GM20431 (cell line): ENCODE results near the gene TEX35.

Source experiments
- in situ Hi-C: fragments of 300-500 bp; cut with MseI, MboI; formaldehyde crosslinking; loops from one replicate; pipeline ENCODE4 v1.15.0; 2020; ENCODE audit warnings: low sequenced_read_pairs; ENCODE audit not compliant: unreplicated experiment

TEX35 gene

DNA sequence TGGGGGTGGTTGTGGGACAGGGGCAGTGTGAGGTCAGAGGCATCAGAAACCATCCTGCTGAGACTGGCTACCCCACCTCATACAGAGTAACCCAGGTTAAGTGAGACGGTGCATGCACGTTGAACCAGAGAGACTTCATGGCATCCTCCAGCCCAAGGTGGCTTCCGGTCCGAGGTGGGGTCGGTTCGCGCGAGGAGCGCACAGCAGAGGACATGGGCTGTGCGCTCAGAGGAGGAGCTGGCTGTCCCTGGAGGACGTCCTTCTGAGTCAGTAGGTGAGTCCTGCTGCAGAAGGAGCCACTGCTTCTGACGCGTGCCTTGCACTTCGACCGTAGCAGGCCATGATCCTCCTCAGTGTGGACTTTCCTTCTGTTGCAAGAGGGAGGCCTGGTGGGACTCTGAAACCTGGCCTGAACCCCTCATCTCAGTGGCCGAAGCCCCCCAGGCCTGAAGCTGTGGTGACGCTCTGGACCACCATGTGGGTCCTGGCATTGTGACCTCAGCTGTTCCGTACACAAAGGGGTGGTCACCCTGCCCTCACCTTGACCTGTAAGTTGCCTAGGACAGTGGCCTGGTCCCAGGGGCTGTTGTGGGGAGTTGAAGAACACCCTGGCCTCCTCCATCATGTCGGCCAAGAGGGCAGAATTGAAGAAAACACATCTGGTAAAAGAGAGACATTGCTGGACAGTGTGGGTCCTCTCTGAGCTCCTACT is at the start of gene TEX35:
Gene TEX35 (plus strand): TSS at position 544 of the 712 bp plus-strand sequence. CDS start 80 bp downstream, at position 624.
- in situ Hi-C loops, result loop anchor here (25.0 kb wide), 1 partner anchor 200 kb away; no protein-coding TSS in a partner anchor

- in situ Hi-C loops, result no loop called here
Measured at GRCh38 chr1:178464141-178464540, 48.8 kb upstream of the TEX35 start.

DNA sequence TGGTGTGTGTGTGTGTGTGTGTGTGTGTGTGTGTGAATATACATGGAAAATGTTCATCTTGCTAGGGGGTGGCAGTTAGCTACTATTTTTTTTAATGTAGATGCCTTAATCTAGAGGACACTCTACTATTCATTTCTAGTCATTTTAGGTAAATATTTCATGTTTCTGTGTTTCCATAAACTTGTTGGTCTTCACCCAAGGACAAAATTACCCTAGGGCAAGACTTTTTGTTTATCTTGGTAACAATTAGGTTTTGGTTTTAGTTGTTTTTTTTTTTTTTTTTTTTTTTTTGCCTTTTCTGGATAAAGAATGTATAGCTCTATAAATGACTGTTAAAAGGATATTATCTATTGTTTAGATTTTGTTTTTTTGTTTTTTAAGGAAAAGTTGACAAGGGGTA is 48.3 kb upstream of the TEX35 start:
- in situ Hi-C loops, result no loop called here

GRCh38 chr1:178465011-178465410 is 47.9 kb upstream of the TEX35 start:
- in situ Hi-C loops, result no loop called here

DNA sequence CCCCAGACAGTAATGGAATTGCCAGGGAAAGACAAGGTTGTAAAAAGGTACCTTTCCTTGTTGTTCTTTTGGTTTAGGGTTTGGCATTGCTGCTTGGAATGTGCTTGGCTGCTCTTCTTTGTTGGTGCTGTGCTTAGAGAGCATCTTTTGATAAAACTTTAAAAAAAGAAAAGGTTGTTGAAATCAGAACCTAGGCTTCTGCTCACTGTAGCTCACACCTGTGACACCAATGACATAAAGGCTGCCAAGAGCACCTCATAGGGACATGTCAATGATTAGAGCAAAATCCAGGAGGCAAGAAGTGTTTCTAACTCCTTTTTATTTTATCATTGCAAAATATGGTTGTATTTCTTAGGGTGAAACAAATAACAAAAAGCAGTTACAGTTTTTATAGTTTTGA is 45.1 kb upstream of the TEX35 start:
- in situ Hi-C loops, result no loop called here

DNA sequence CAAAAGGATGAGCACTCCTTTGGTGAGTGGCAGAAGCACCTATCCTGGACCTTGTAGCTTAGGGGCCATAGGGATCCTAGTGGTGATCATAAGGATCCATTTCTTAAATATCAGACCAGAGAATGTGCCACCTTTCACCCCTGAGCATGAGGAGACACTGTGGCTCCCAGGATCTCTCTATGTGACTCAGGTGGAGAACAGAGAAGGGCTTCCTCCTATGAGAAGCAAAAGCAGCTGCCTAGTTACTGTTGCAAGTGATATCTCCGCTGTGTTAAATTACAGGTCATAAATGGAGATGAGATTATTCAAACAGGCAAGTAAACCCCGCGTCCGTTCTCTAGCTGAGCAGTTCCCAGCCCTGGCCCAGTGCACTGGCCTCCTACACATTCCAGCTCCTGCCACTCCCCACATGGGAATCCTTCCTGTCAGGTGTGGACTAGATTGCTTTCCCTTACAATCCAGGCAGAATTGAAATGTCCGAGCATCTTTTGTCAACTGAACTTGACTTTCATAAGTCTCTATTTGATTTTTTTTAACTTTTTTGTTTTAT is 42.4 kb upstream of the TEX35 start:
- in situ Hi-C loops, result no loop called here

- in situ Hi-C loops, result no loop called here
Measured at GRCh38 chr1:178472531-178472930, 40.4 kb upstream of the TEX35 start.

DNA sequence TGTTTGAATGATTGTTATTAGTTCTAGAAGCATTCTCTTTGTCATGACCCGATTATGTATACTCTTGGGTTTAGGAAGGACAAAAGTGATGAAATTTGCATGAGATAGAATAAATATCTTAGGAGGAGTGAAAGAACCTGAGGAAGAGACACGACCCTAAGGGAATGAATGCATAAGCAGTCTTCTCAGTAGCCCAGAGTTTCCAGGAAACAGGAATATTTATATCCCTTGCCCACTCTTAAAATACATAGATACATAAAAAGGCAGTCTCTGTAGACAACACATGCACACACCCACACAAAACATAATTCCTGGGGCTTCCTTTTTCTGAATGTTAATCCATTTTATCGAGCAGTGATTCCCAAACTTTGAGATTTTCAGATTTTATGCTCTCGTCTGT is 35.5 kb upstream of the TEX35 start:
- in situ Hi-C loops, result no loop called here

DNA sequence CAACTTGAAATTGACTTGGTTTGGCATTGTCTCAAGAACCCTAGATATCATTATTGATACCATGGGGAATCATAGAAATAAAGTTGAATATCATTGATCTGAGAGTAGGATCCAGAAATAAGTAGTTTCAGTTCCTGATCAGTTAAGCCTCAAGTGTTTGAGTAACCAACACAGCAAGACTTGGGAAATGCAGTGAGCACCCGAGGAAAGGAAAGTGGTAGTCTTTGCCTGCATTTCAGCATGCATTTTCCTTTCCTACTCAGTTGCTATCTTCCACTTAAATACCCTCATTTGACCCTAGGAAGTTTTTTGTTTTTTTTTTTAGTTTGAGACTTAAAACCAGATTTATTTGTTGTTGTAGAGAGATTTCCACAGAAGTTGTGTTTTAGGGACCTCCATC is 35.1 kb upstream of the TEX35 start:
- in situ Hi-C loops, result no loop called here

- in situ Hi-C loops, result no loop called here
Measured at GRCh38 chr1:178483251-178483957, 29.5 kb upstream of the TEX35 start.

GRCh38 chr1:178484698-178485225 is 28.1 kb upstream of the TEX35 start:
- in situ Hi-C loops, result no loop called here

GRCh38 chr1:178485541-178485981 is 27.3 kb upstream of the TEX35 start:
- in situ Hi-C loops, result no loop called here

- in situ Hi-C loops, result no loop called here
Measured at GRCh38 chr1:178486100-178487069, 26.5 kb upstream of the TEX35 start.

DNA sequence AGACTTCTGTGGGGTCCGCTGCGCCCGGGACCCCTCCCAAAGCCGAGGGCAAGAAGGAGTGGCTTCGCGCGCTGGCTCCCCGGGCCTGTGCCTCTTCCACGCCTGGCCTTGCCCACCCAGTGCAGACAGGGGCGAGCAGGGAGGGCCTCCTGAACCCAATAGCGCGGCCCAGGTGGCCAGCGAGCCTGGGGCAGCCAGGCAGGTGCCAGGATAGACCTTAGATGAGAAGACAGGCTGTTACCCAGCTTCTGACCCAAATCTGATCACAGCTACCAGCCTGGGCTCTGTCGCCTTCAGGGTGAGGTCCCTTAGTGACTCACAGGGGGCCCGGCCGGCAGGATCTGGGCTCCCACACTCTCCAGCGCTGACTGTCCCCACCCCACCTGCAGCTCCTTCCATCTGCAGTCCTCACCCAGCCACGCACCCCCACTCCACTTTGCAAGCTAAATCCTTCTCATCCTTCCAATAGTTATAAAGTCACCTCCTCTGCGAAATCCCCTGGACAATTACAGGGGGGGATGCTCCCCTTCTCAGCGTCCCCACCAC is 25.8 kb upstream of the TEX35 start:
- in situ Hi-C loops, result no loop called here

DNA sequence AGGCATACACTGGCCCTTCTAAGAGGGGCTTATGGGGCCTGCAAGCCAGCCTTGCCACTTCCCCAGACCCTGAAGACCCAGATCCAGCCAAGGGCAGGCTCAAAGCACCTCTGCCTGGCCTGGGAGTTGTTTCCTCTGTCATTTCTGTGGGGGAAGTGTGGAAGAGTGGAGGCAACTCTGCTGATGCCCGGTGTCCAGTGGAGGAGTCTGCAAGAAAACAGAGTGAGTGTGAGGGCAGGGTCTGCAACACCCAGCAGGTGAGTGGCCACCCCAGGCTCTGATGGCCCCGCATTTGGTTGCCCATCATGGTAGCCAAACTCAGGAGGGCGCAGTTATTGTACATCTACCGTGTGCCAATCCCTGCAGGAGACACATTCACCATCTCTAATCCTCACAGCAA is 24.5 kb upstream of the TEX35 start:
- in situ Hi-C loops, result no loop called here

- in situ Hi-C loops, result no loop called here
Measured at GRCh38 chr1:178489399-178489798, 23.5 kb upstream of the TEX35 start.

DNA sequence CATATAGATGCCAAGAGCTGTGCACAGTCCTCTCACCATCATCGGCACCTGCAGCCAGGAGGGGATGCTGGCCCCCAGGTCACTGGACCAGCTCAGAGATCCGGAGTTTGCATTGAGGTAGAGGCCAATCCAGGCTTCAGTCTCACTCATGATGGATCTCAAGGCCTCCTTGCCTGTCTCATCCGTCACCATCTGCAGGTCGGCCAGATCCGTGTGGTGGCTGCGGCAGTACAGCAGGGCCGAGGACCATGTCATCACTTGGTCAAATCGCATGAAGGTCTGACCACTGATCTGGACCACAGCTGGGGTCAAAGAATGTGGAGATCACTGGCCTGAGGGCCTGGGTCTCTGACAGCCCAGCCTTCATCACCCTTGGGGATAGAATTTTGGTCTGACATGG is 22.8 kb upstream of the TEX35 start:
- in situ Hi-C loops, result no loop called here

DNA sequence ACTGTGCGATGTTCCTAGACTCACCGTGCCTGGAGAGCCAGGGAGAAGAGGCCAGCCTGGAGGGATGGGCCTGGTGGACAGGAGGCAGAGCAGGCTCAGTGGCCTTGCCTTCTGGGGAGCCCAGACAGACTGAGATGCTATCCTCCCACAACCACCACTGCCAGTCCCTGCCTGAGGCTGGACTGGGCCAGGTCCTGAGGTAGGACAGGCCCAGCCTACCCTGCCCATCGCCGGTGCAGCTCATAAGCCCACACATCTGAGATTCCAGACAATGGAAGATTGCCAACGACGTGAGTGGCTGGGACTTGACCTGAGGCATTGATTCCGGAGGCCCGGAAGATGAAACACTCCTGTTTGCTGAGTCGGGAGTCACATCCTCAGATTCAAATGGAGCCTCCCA is 21.9 kb upstream of the TEX35 start:
- in situ Hi-C loops, result no loop called here

GRCh38 chr1:178491721-178492120 is 21.2 kb upstream of the TEX35 start:
- in situ Hi-C loops, result no loop called here

DNA sequence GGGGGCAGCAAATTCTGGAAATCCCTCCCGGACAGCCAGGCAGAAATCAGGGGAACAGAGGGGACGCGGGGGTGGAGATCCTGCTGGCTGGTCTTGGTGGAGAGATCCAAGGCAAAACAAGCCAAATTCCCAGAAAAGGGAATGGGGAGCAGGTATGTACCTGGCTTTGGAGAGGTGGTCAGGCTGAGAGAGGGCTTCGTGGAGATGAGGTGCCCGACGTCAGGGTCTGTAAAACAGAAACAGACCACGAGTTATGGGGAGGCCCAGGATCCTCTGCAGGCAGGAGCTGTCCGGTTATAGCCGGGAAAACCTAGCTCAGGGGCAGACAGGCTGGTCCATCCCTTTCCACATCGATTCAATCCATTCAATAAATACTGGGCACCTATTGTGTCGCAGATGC is 20.6 kb upstream of the TEX35 start:
- in situ Hi-C loops, result no loop called here
